OCI-LY7 (cell line): ENCODE results near the gene ASB2. TPM values are rescaled to one million over a fixed set of nuclear protein-coding genes. Genes with fewer than 3 reads are reported as not detected.

ENCODE experiments used
- BruUV-seq: library from RNA; stranded (reverse); fragments of 400-500 nt; replicated peaks from 2 replicates; lab custom pipeline; 2021; lab: Mats Ljungman, UMichigan
- CTCF ChIA-PET: fragments of 300-600 bp; sonication (Branson Sonifier 250); formaldehyde crosslinking; loops from one replicate; lab custom pipeline; 2022; ENCODE audit warnings: antibody characterized with exemption; ENCODE audit not compliant: unreplicated experiment; lab: Charles Lee
- POLR2A ChIA-PET: fragments of 300-600 bp; sonication (Branson Sonifier 250); formaldehyde crosslinking; loops from one replicate; lab custom pipeline; 2022; ENCODE audit warnings: antibody characterized with exemption; lab: Charles Lee
- DNase-seq: peaks from one replicate; pipeline ENCODE4 v3.0.0-alpha.2; 2015; ENCODE audit warnings: low spot score
- H2AFZ ChIP-seq: fragments of 200-600 bp; sonication (generic), shearing (Covaris generic); 2 replicates; pipeline ENCODE4 v1.6.1; 2014; ENCODE audit warnings: mild to moderate bottlenecking, antibody characterized with exemption, low read length, moderate library complexity
- H3K27ac ChIP-seq: fragments of 200-600 bp; sonication (generic); 2 replicates; pipeline ENCODE4 v1.5.1; 2014; ENCODE audit warnings: mixed run types, low read depth, mild to moderate bottlenecking, moderate library complexity, low read length, inconsistent platforms; ENCODE audit not compliant: poor library complexity, severe bottlenecking
- H3K36me3 ChIP-seq: fragments of 200-600 bp; sonication (generic); 2 replicates; pipeline ENCODE4 v1.6.1; 2014; ENCODE audit warnings: mild to moderate bottlenecking, antibody characterized with exemption, low read length, moderate library complexity, mixed read lengths; ENCODE audit not compliant: insufficient read depth
- H3K4me1 ChIP-seq: fragments of 200-600 bp; sonication (generic); 2 replicates; pipeline ENCODE4 v1.5.1; 2014; ENCODE audit warnings: mild to moderate bottlenecking, low read length; ENCODE audit not compliant: insufficient read depth, poor library complexity, severe bottlenecking
- H3K4me2 ChIP-seq: fragments of 200-600 bp; sonication (generic); 2 replicates; pipeline ENCODE4 v1.6.1; 2014; ENCODE audit warnings: mild to moderate bottlenecking, low read length
- H3K4me3 ChIP-seq: fragments of 200-600 bp; sonication (generic); 2 replicates; pipeline ENCODE4 v1.5.1; 2014; ENCODE audit warnings: mild to moderate bottlenecking, low read depth, low read length; ENCODE audit not compliant: poor library complexity, severe bottlenecking
- H3K79me2 ChIP-seq: fragments of 200-600 bp; sonication (generic); 2 replicates; pipeline ENCODE4 v1.6.1; 2016; ENCODE audit warnings: low read depth, mild to moderate bottlenecking, low read length, moderate library complexity, mixed read lengths; ENCODE audit not compliant: insufficient read depth
- H3K9me2 ChIP-seq: fragments of 200-600 bp; sonication (generic); 2 replicates; pipeline ENCODE4 v1.6.1; 2016; ENCODE audit warnings: mild to moderate bottlenecking, low read length, mixed read lengths; ENCODE audit not compliant: insufficient read depth
- H3K9me3 ChIP-seq: fragments of 200-600 bp; sonication (generic); 2 replicates; pipeline ENCODE4 v1.6.1; 2014; ENCODE audit warnings: mild to moderate bottlenecking, mixed run types, low read length, mixed read lengths
- H4K20me1 ChIP-seq: fragments of 200-600 bp; sonication (generic); 2 replicates; pipeline ENCODE4 v1.6.1; 2014; ENCODE audit warnings: mild to moderate bottlenecking, antibody characterized with exemption, low read length, moderate library complexity, mixed read lengths; ENCODE audit not compliant: insufficient read depth
- CTCF ChIP-seq: fragments of 200-600 bp; sonication (generic); conservative IDR thresholded peaks from 2 replicates; pipeline ENCODE4 v1.5.1; 2014; ENCODE audit warnings: mild to moderate bottlenecking, antibody characterized with exemption, low read length, moderate library complexity, mixed read lengths
- EZH2phosphoT487 ChIP-seq: fragments of 200-600 bp; sonication (generic); IDR thresholded peaks from 2 replicates; pipeline ENCODE4 v1.6.1; 2018; ENCODE audit warnings: low read depth, borderline replicate concordance, mild to moderate bottlenecking, mixed run types, antibody characterized with exemption, low read length, moderate library complexity, mixed read lengths
- intact Hi-C: fragments of 100-400 bp; cut with micrococcal nuclease; formaldehyde crosslinking; loops from one replicate; pipeline ENCODE4 v1.10.0; 2022; ENCODE audit not compliant: unreplicated experiment
- total RNA-seq, 2 experiments: library from RNA; depleted of rRNA in 1 of 2; stranded (reverse); fragments of >200 nt in 1 of 2; shearing (Covaris generic) in 1 of 2; gene quantifications; 2 replicates each; pipeline ENCODE4 v1.2.3, GENCODE V29; 2014 to 2022

Gene ASB2
- total RNA-seq, 2 experiments from 2014 or later, result 21.7 to 23.6 TPM

DNA sequence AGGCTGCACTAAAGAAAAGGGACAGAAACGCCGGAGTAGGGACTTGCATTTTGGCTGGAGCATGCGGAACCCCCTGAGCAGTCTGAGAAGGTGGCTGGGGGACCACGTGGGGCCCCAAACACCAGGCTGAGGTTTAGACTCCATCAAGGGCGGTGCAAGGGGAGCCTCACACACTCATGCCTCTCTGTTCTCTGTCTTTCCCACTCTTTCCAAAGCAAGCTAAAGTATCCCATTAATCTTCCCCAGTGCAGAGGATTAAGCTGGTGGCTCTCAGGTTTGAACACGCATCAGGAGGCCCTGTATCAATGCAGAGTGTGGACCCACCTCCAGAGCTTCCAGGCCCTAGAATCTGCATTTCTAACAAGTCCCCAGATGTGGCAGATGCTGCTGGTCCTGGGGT, 34.3 kb upstream of the ASB2 start:
- H3K4me3 ChIP-seq, result no peak overlapping the region

GRCh38 chr14:94009767-94010166, 33.4 kb upstream of the ASB2 start:
- no peak for TF ChIP-seq EZH2phosphoT487
- no peak for TF ChIP-seq CTCF
- H3K79me2 ChIP-seq, result no peaks in the 10 kb centered on the region
- H3K27ac ChIP-seq, result no peak overlapping the region
- H4K20me1 ChIP-seq, result no peaks in the 10 kb centered on the region
- ChIA-PET POLR2A (no interaction called here), CTCF (no interaction called here)
- no peak for DNase-seq
- BruUV-seq, result no TSS peak
- H3K9me2 ChIP-seq, result no peaks in the 10 kb centered on the region
- intact Hi-C loops, result no loop called here
- H3K9me3 ChIP-seq, result no peaks in the 10 kb centered on the region
- no peak overlapping the region for H3K4me3 ChIP-seq
- no peaks in the 10 kb centered on the region for H3K36me3 ChIP-seq
- no peak overlapping the region for H3K4me2 ChIP-seq
- H2AFZ ChIP-seq, result no peak overlapping the region
- H3K4me1 ChIP-seq, result peaks cover 13% of the 10 kb centered on the region

More for the DNA sequence above, 34.3 kb upstream of the ASB2 start:
- no peaks in the 10 kb centered on the region for H3K9me3 ChIP-seq
- intact Hi-C loops, result no loop called here
- H3K9me2 ChIP-seq, result no peaks in the 10 kb centered on the region
- DNase-seq, result no peak
- no peak overlapping the region for H2AFZ ChIP-seq
- H3K36me3 ChIP-seq, result no peaks in the 10 kb centered on the region
- CTCF ChIA-PET, result interaction anchor here (1.5 kb wide), 1 partner anchor 11 kb away, joined by 3 read pairs; no protein-coding TSS in a partner anchor
- H3K27ac ChIP-seq, result no peak overlapping the region
- POLR2A ChIA-PET, result interaction anchor here (1.3 kb wide), 1 partner anchor 64 kb away, joined by 5 read pairs; no protein-coding TSS in a partner anchor
- no peaks in the 10 kb centered on the region for H4K20me1 ChIP-seq
- TF ChIP-seq EZH2phosphoT487 (no peak), CTCF (no peak)
- no TSS peak for BruUV-seq
- H3K4me1 ChIP-seq, result peaks cover 13% of the 10 kb centered on the region
- no peaks in the 10 kb centered on the region for H3K79me2 ChIP-seq
- H3K4me2 ChIP-seq, result no peak overlapping the region

- POLR2A ChIA-PET, result no interaction called here
- Histone ChIP-seq H3K9me3 (no peaks in the 10 kb centered on the region), H3K4me3 (no peak overlapping the region), H3K4me2 (no peak overlapping the region), H3K9me2 (no peaks in the 10 kb centered on the region), H3K79me2 (no peaks in the 10 kb centered on the region), H2AFZ (no peak overlapping the region), H3K36me3 (no peaks in the 10 kb centered on the region), H3K4me1 (peaks cover 13% of the 10 kb centered on the region), H3K27ac (no peak overlapping the region), H4K20me1 (no peaks in the 10 kb centered on the region)
- CTCF ChIA-PET, result no interaction called here
- no TSS peak for BruUV-seq
- intact Hi-C loops, result no loop called here
- DNase-seq, result no peak
- TF ChIP-seq EZH2phosphoT487, result no peak
- TF ChIP-seq CTCF, result no peak
Observed at GRCh38 chr14:94008234-94008633, 31.9 kb upstream of the ASB2 start.
